Bone marrow (tissue), 2 donors: ENCODE results near the gene HOXA11.
A peak's percentile ranks its signal among the peaks of the same experiment; 100 is the strongest.

Experiments
- DNase-seq, 2 donors: peaks; one replicate each; lab custom pipeline; 2025; lab: John Stamatoyannopoulos, UW

Gene HOXA11

DNA sequence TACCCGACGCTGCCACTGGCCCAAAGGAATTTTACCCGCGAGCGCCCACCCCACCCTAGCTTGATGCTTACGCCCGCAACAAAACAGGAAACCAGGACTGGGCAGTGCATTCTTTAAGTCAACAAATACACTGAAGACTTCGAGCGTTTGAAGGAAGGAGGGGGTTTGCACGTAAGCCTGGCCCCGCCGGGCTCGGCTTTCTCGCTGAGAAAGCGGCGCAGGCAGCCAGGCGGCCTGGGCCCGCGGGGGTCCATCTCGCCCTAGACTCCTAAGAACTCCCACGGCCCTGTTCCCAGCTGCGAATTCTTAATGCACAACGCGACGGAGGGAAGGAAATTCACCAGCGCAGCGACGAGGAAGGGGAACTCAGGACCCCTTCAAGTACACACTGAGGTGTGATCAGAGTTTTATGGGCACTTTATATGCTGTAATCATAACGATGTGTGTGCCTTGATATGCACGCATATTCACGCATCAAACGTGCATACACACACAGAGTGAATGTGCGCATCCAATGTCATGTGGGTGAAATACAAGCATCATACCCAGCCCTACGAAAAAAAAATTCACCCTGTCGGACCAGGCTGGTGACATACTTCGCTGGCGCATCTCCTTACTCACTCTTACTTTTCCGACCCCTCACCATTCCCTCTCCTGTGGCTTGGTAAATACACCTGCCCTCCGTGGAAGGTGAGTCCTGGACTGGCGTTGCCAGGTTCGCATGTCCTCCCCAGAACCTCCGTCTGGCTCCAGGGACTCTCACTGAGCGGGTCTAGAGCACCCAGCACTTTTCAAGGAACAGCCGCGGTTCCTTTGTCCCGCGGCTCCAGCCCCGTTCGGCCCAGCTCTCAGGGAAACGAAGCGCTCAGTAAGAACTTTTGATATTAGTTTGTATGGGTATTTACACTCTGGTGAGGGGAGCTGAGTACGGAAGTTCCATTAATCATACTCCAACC lies 20.6 kb upstream of the HOXA11 start:
- no peak for DNase-seq

GRCh38 chr7:27204851-27205322 lies 19.9 kb upstream of the HOXA11 start:
- no peak for DNase-seq

DNA sequence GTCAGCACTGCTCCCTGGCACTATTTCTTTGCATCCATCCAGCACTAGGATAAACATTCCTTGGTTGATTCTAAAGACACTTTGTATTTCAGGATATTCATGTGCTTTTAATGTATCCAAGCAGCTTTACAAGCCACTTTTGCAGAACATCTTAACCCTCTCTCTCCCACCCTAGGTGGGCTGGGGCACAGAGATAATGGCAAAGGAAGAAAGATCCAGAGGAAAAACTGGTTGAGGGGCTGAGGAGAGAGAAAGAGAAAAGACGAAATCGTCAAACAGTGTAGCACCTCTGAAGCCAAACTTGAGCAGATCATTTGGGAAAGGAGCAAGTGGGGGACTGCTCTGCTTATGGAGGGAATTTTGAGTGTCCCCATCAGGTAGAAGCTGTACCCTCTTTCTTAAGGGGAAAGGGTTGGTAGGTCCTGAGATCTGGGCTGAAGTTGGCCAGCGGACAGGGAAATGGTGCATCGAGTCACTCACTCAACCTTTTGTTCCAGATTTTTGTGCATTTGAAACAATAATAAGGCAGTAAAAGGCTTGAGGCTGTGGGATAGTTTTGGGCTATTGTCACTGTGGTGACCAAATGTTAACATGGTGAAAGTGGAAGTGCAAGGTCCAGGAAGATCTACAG lies 19.0 kb upstream of the HOXA11 start:
- DNase-seq, result no peak

- no peak for DNase-seq
These were observed 18.4 kb upstream of the HOXA11 start for GRCh38 chr7:27203365-27203953.

- DNase-seq, result no peak
These were observed 17.8 kb upstream of the HOXA11 start for GRCh38 chr7:27202862-27203134.

GRCh38 chr7:27202018-27202861 lies 17.2 kb upstream of the HOXA11 start:
- DNase-seq, result no peak

- DNase-seq, result no peak
These were observed 16.6 kb upstream of the HOXA11 start for GRCh38 chr7:27201580-27202017.

GRCh38 chr7:27200761-27201579 lies 15.9 kb upstream of the HOXA11 start:
- DNase-seq, result no peak

GRCh38 chr7:27199849-27200760 lies 15.1 kb upstream of the HOXA11 start, which contains the start of gene HOXA13:
TSS of gene HOXA13 (minus strand) at chr7:27200091. CDS start at chr7:27200077, 14 bp downstream.
- no peak for DNase-seq

DNA sequence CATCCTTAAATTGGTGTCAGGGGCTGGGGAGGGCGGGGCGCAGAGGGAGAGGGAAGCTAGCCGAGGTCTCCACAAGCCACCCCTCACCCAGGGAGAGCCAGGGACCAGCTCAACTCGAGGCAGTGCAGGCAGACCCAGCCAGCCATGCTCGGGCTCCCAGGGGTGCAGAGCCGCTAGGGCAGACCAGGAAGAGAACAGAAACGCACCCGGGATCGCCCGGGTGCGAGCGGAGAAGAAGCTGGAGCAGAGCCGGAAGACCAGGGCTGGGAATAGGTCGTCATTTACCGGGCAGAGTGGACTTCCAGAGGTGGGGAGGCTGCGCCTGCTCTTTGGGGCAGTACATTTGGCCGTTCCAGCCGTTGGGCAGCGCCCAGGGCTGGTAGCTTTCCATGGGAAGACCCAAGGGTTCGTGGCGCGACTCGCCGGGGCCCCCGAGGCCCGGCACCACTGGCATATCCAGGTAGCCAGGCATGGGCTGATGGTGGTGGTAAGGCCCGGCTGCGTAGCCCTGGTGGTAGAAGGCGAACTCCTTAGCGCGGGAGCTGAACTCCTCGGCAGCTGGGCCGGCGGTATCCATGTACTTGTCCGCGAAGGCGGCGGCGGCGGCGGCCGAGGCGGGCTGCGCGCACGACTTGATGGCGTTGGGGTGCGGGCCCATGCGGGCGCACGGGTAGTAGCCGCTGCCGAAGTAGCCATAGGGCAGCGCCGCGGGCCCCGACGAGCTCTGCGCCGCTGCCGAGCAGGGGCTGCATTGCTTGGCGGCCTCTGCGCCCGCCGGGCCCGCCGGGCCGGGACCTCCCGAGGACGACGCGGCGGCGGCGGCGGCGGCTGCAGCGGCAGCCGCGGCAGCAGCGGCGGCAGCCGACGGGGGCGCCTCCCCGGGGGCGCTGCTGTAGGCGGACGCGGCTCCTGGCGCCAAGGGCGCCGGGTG lies 14.1 kb upstream of the HOXA11 start:
- no peak for DNase-seq

- DNase-seq, result no peak
These were observed 13.3 kb upstream of the HOXA11 start for GRCh38 chr7:27198138-27198841.

DNA sequence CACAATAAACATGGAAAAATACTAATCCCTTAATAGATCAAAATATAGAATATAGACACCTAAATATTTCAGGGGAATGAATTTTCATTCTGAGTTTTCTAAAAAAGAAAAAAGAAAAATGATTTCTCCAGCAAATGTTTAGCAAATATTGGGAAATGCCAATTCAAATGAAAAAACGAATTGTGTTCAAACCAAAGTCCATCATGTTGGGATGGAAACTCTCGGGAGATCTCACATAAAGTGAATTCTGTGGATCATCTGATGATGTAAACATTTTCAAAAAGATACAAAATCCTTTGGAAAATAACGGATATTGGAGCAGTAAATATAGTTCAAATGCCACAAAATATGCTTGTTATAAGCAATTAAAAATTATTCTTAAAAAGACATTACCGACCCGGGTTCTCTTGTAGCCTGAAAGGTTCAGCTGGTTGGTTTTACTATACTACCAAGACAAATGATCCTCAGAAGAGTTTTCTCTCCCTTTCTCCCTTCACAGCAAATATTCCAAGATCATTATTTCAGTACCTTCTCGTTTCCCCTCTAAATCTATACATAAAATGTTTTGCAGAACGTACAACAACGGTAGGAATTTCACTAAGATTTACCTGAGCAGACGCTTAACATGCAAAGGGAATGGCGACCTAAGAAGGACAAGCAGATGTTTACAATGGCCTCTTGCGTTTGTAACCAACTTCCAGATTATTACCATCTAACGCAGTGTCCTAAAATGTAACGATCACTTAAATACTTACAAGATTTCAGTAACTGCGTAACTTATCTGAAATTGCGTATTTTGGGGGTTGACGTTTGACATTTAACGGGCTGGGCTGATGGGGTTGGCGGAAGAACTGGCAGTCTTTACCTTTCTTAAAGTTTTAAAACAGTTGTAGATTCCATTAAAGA lies 12.4 kb upstream of the HOXA11 start:
- no peak for DNase-seq

DNA sequence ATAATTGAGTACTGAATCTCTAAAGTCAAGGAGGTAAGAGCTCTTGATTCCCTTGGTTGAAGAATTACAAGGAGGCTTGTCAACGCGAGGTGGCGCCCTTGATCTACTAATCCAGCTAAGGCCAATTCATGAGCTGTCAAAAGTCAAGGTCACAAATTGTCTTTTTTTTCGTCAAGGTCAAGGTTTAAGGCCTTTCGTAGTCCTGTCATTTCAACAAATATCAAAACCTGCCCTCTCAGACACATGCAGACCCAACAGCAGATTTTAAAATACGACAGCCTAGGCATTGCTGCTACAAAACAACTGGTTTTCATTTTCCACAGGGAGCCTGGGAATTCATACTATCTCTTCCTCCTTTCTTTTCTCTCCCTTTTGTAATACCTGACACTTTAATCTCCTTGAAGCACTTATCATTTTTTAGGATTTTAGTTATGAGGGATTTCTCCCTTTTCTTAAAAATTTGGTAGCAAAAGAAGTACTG lies 11.3 kb upstream of the HOXA11 start:
- DNase-seq, result peak in 1 of 2 donors; percentile 55

- no peak for DNase-seq
These were observed 9.8 kb upstream of the HOXA11 start for GRCh38 chr7:27194686-27195379.

DNA sequence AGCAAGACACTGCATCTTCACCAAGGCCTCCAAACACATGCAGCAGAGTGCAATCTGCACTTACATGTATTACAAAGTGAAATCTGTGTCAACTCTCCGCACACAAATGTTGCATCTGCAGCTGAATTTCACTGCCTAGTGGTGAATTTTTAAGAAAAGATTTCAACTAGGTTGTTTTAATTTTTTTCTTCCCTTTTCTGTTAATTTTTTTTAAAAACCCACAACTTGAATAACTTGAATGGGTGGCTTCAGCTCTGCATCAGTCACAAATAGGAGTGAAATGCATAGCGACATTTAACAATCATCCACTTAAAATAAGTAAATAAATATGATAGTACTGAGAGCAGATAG lies 8.9 kb upstream of the HOXA11 start:
- DNase-seq, result no peak

- DNase-seq, result no peak
These were observed 8.4 kb upstream of the HOXA11 start for GRCh38 chr7:27193335-27194001.
